Kidney (tissue), 14 donors: ENCODE data around the gene PPP2R2B. TPM values are rescaled to one million over a fixed set of nuclear protein-coding genes. Genes with fewer than 3 reads are reported as not detected.

Experiments used
- DNase-seq, 5 donors: peaks; one replicate each; pipeline ENCODE4 v3.0.0-alpha.2; 2013 to 2020
- FAIRE-seq: peaks from 2 replicates; lab custom pipeline; 2012; peaks lifted over from hg19 to GRCh38; lab: Jason Lieb, UNC
- H3K27ac ChIP-seq, 2 donors: one replicate each; pipeline ENCODE4 v1.7.0; 2013; ENCODE audit warnings: low read depth in 2 of 2, low read length in 2 of 2, inconsistent platforms in 1 of 2
- H3K27me3 ChIP-seq: one replicate; pipeline ENCODE4 v1.7.1; 2013; ENCODE audit warnings: low read length, inconsistent platforms; ENCODE audit not compliant: control insufficient read depth, insufficient read depth
- H3K36me3 ChIP-seq, 3 donors: one replicate each; pipeline versions ENCODE4 v1.7.0 to v1.7.1; 2013; ENCODE audit warnings: low read length in 3 of 3, control low read depth in 1 of 3, inconsistent platforms in 1 of 3; ENCODE audit not compliant: insufficient read depth in 3 of 3, control insufficient read depth in 2 of 3
- H3K4me1 ChIP-seq, 3 donors: one replicate each; pipeline versions ENCODE4 v1.7.0 to v1.7.1; 2013; ENCODE audit warnings: low read length in 3 of 3, inconsistent platforms in 1 of 3, low read depth in 1 of 3; ENCODE audit not compliant: control insufficient read depth in 2 of 3, insufficient read depth in 2 of 3
- H3K4me3 ChIP-seq, 3 donors: one replicate each; pipeline versions ENCODE4 v1.7.0 to v1.8.1; 2013; ENCODE audit warnings: low read length in 3 of 3, control low read depth in 1 of 3, inconsistent platforms in 1 of 3
- H3K9ac ChIP-seq, 3 donors: one replicate each; pipeline versions ENCODE4 v1.7.0 to v1.7.1; 2013; ENCODE audit warnings: low read length in 3 of 3, control low read depth in 1 of 3, inconsistent platforms in 1 of 3
- H3K9me3 ChIP-seq, 3 donors: one replicate each; pipeline versions ENCODE4 v1.7.0 to v1.7.1; 2013; ENCODE audit warnings: low read length in 3 of 3, control low read depth in 1 of 3, inconsistent platforms in 1 of 3; ENCODE audit not compliant: control insufficient read depth in 2 of 3, insufficient read depth in 1 of 3
- intact Hi-C: fragments of 100-400 bp; cut with DNase I; formaldehyde crosslinking; loops from one replicate; pipeline ENCODE4 v1.11.1; 2022
- polyA plus RNA-seq: library from polyadenylated mRNA; stranded (reverse); fragments of 350-450 nt; fragmentation: Illumina TruSeq; extraction: RNeasy Lipid Tissue Mini Kit (QIAGEN cat#74804); gene quantifications from one replicate; pipeline ENCODE4 v1.2.3, GENCODE V29; 2014; ENCODE audit warnings: low read depth, low replicate concordance; ENCODE audit not compliant: insufficient read depth
- total RNA-seq: library from RNA; stranded (reverse); fragmentation: NEBNext Ultra II Directional; extraction: Animal tissue kit (Norgen Biotek cat#: 25700); gene quantifications from one replicate; pipeline ENCODE4 v1.2.1, GENCODE V29; 2021
- TF ChIP-seq, protein P1 (sequence below): IDR thresholded peaks from 3 replicates; pipeline ENCODE4 v1.5.1; 2012; ENCODE audit warnings: mild to moderate bottlenecking, moderate library complexity, borderline replicate concordance; ENCODE audit not compliant: insufficient read depth; ENCODE audit errors: extremely low read depth
- donor health status: control.
- donor health status: control.
- donor health status: control.
- donor health status: control.
- donor health status: control.
- donor health status: DM: yes; HTN: yes; CAD: no.
- donor health status: Normal renal cell carcinoma (clear cell type).

Gene PPP2R2B
- total and polyA plus RNA-seq, 2 donors from 2014 or later = 4.0 to 8.2 TPM

DNA sequence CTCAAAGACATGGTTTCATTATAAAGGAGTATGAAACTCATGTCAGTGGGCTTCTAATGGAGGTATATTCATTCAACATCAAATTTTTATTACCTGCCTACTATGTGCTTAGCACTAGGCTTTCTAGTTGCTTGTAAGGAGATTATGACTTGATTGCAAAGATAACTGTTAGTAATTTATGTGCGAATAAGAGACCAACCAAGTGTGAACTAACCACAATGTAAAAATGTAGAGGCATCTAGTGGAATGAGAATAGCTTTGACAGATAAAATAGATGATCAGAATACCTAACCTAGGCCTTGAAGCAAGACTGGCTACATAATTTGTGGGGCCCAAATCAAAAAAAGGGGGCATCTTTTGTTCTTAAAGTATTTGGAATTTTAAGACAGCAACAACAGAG lies 13.0 kb upstream of the PPP2R2B start:
- no peaks in the 10 kb centered on the region for H3K27me3 ChIP-seq

DNA sequence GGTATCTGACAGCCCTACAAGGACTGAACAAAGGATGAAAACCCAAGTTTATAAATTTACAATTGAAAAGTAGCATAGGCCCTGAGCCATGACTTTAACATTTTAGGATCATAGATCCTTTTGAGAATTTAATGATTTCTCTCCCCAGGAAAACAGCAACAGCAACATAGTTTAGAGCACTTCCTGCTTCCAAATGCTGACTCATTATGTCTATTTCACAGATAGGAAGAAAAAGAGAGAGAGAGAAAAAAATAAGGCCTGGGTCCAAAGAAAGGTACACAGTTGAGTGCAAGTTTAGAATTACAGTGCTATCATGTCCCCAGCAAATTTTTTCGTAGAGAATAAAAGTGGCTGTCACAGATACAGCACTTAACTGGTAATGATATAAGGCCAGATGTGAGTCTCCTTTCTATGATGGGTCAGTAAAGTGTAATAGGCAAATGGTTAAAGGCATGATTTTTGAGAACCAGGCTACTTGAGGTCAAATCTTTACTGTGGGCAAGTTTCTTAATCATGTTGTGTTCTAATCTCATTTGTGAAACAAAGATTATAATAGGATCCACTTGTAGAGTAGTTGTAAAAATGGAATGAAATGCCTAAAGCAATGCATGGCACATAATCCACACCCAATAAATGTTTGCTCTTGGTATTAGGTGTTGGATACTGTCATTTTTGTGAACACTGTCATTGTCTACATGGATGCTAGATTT lies 12.3 kb upstream of the PPP2R2B start:
- no peak for FAIRE-seq

More for the DNA sequence above, 13.0 kb upstream of the PPP2R2B start:
- intact Hi-C loops = no loop called here
- FAIRE-seq (no peak), DNase-seq (no peak)
- Histone ChIP-seq H3K27ac (no peak overlapping the region), H3K4me3 (no peak overlapping the region), H3K9ac (no peak overlapping the region), H3K4me1 (no peaks in the 10 kb centered on the region), H3K9me3 (no peaks in the 10 kb centered on the region), H3K36me3 (no peaks in the 10 kb centered on the region)
- TF ChIP-seq, protein P1, sequence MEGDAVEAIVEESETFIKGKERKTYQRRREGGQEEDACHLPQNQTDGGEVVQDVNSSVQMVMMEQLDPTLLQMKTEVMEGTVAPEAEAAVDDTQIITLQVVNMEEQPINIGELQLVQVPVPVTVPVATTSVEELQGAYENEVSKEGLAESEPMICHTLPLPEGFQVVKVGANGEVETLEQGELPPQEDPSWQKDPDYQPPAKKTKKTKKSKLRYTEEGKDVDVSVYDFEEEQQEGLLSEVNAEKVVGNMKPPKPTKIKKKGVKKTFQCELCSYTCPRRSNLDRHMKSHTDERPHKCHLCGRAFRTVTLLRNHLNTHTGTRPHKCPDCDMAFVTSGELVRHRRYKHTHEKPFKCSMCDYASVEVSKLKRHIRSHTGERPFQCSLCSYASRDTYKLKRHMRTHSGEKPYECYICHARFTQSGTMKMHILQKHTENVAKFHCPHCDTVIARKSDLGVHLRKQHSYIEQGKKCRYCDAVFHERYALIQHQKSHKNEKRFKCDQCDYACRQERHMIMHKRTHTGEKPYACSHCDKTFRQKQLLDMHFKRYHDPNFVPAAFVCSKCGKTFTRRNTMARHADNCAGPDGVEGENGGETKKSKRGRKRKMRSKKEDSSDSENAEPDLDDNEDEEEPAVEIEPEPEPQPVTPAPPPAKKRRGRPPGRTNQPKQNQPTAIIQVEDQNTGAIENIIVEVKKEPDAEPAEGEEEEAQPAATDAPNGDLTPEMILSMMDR = no peak

DNA sequence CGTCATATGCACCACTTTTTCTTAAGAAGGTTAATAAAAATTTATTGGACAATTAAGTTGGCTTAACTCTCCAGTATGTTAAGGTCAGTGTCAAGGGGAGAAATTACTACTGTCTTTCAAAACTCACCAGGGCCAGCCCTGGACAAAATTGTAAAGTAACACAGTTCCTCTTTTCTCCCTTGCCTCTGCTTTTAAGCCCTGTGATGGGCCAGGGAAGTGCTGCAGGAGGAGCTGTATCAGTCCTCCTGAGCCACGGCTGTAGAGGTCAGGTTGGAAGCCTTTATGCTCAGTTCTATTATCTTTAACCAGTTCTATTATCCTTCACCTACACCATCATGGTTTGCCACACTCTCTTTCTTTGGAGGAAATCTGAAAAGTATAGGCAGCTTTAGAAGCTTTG lies 11.5 kb upstream of the PPP2R2B start:
- FAIRE-seq = no peak
- TF ChIP-seq, protein P1 = no peak
- intact Hi-C loops = no loop called here

More for the DNA sequence above, 12.3 kb upstream of the PPP2R2B start:
- Histone ChIP-seq H3K9ac (no peak overlapping the region), H3K4me1 (no peaks in the 10 kb centered on the region), H3K27ac (no peak overlapping the region), H3K36me3 (no peaks in the 10 kb centered on the region), H3K27me3 (no peaks in the 10 kb centered on the region), H3K4me3 (no peak overlapping the region), H3K9me3 (no peaks in the 10 kb centered on the region)
- TF ChIP-seq, protein P1 = no peak
- no peak for DNase-seq
- intact Hi-C loops = no loop called here

More for the DNA sequence above, 11.5 kb upstream of the PPP2R2B start:
- no peak overlapping the region for H3K27ac ChIP-seq
- no peak overlapping the region for H3K4me3 ChIP-seq
- no peak overlapping the region for H3K9ac ChIP-seq
- no peaks in the 10 kb centered on the region for H3K27me3 ChIP-seq
- no peaks in the 10 kb centered on the region for H3K4me1 ChIP-seq
- H3K9me3 ChIP-seq = no peaks in the 10 kb centered on the region
- DNase-seq = no peak
- H3K36me3 ChIP-seq = no peaks in the 10 kb centered on the region
